Endothelial cell of umbilical vein (primary cell): ENCODE data around the gene CHMP4A. TPM values are rescaled to one million over a fixed set of nuclear protein-coding genes. Genes with fewer than 3 reads are reported as not detected.

Source experiments
- BruUV-seq: library from RNA; stranded (reverse); fragments of 400-500 nt; replicated peaks from 2 replicates; lab custom pipeline; 2021; lab: Mats Ljungman, UMichigan
- CTCF ChIA-PET: fragments of 300-600, 350-600 bp; sonication (Branson Sonifier 250); formaldehyde crosslinking; loops from one replicate; lab custom pipeline; 2021; ENCODE audit warnings: antibody characterized with exemption, inconsistent platforms; lab: Charles Lee
- POLR2A ChIA-PET: fragments of 300-600, 350-600 bp; sonication (Branson Sonifier 250); formaldehyde crosslinking; loops from one replicate; lab custom pipeline; 2021; ENCODE audit warnings: antibody characterized with exemption, inconsistent platforms; lab: Charles Lee
- DNase-seq: peaks from one replicate; pipeline ENCODE4 v3.0.0-alpha.2; 2011; ENCODE audit warnings: low read depth, low spot score
- FAIRE-seq: peaks from 2 replicates; lab custom pipeline; 2011; peaks lifted over from hg19 to GRCh38; lab: Jason Lieb, UNC
- H2AFZ ChIP-seq: 2 replicates; pipeline ENCODE4 v1.6.0; 2012; ENCODE audit warnings: low read depth, low read length, control low read depth, inconsistent platforms
- H3K27ac ChIP-seq: 2 replicates; pipeline ENCODE4 v1.5.1; 2011; ENCODE audit warnings: low read depth, mild to moderate bottlenecking, control low read depth, low read length, moderate library complexity; ENCODE audit not compliant: insufficient read depth
- H3K27me3 ChIP-seq, 2 experiments: 2 replicates each; pipeline versions ENCODE4 v1.6.0 to v1.6.1; 2011; ENCODE audit warnings: low read length in 2 of 2, mixed read lengths in 1 of 2; ENCODE audit not compliant: control insufficient read depth in 2 of 2, insufficient read depth in 2 of 2
- H3K36me3 ChIP-seq, 2 experiments: 2 replicates in 1 of 2; 3 replicates in 1 of 2; pipeline ENCODE4 v1.5.1; 2011; ENCODE audit warnings: low read length in 2 of 2, mild to moderate bottlenecking in 1 of 2, moderate library complexity in 1 of 2; ENCODE audit not compliant: control insufficient read depth in 2 of 2, insufficient read depth in 2 of 2; ENCODE audit errors: extremely low read depth in 1 of 2
- H3K4me1 ChIP-seq: 3 replicates; pipeline ENCODE4 v1.5.1; 2011; ENCODE audit warnings: mild to moderate bottlenecking, low read length; ENCODE audit not compliant: control insufficient read depth, insufficient read depth; ENCODE audit errors: extremely low read depth
- H3K4me2 ChIP-seq: 2 replicates; pipeline ENCODE4 v1.6.1; 2011; ENCODE audit warnings: low read length, control low read depth, mixed read lengths; ENCODE audit not compliant: insufficient read depth
- H3K4me3 ChIP-seq, 3 experiments: fragments of 200-600 bp in 1 of 3; sonication (generic), shearing (Covaris generic) in 1 of 3; replicated peaks in 1 of 3; 2 replicates each; pipeline ENCODE4 v1.5.1; 2011 to 2016; ENCODE audit warnings: control low read depth in 3 of 3, low read length in 3 of 3, mild to moderate bottlenecking in 2 of 3, inconsistent platforms in 1 of 3, low read depth in 1 of 3, moderate library complexity in 1 of 3; ENCODE audit not compliant: insufficient read depth in 1 of 3
- H3K79me2 ChIP-seq: 2 replicates; pipeline ENCODE4 v1.6.0; 2012; ENCODE audit warnings: low read length, inconsistent platforms; ENCODE audit not compliant: control insufficient read depth, insufficient read depth
- H3K9ac ChIP-seq: replicated peaks from 2 replicates; pipeline ENCODE3; 2011; ENCODE audit warnings: low read length, control low read depth; ENCODE audit not compliant: insufficient read depth; ENCODE audit errors: extremely low read depth
- H3K9me1 ChIP-seq: replicated peaks from 3 replicates; pipeline ENCODE4 v1.6.0; 2011; ENCODE audit warnings: mild to moderate bottlenecking, low read length; ENCODE audit not compliant: control insufficient read depth, insufficient read depth; ENCODE audit errors: extremely low read depth
- H3K9me3 ChIP-seq: replicated peaks from 2 replicates; pipeline ENCODE4 v1.5.1; 2012; ENCODE audit warnings: low read length, inconsistent platforms; ENCODE audit not compliant: control insufficient read depth, insufficient read depth
- H4K20me1 ChIP-seq: replicated peaks from 2 replicates; pipeline ENCODE3; 2011; ENCODE audit warnings: mild to moderate bottlenecking, low read length; ENCODE audit not compliant: control insufficient read depth, insufficient read depth; ENCODE audit errors: extremely low read depth
- CTCF ChIP-seq, 2 donors: IDR thresholded peaks; 1 replicate in 1 of 2; 2 replicates in 1 of 2; pipeline ENCODE4 v1.5.1; 2011; ENCODE audit warnings: low read length in 2 of 2, mild to moderate bottlenecking in 2 of 2, moderate library complexity in 2 of 2, control low read depth in 1 of 2, inconsistent platforms in 1 of 2, low read depth in 1 of 2; ENCODE audit not compliant: insufficient read depth in 1 of 2; ENCODE audit errors: extremely low read depth in 1 of 2
- EZH2 ChIP-seq: IDR thresholded peaks from 2 replicates; pipeline ENCODE4 v1.6.1; 2012; ENCODE audit warnings: borderline replicate concordance, low read depth, mild to moderate bottlenecking, moderate library complexity, low read length, inconsistent platforms; ENCODE audit not compliant: severe bottlenecking
- FOS ChIP-seq: IDR thresholded peaks from 2 replicates; pipeline ENCODE4 v1.6.1; 2011; ENCODE audit warnings: mild to moderate bottlenecking, low read length, moderate library complexity, borderline replicate concordance; ENCODE audit not compliant: insufficient read depth
- GATA2 ChIP-seq: IDR thresholded peaks from 2 replicates; pipeline ENCODE4 v1.7.0; 2011; ENCODE audit warnings: low read depth, mild to moderate bottlenecking, moderate library complexity, mixed read lengths, low read length; ENCODE audit not compliant: insufficient read length, insufficient read depth
- JUN ChIP-seq: IDR thresholded peaks from 2 replicates; pipeline ENCODE4 v1.6.1; 2011; ENCODE audit warnings: borderline replicate concordance, low read depth; ENCODE audit not compliant: insufficient read length, insufficient read depth
- MYC ChIP-seq: IDR thresholded peaks from one replicate; pipeline ENCODE4 v1.6.1; 2011; ENCODE audit warnings: mild to moderate bottlenecking, low read depth, low read length
- POLR2A ChIP-seq: IDR thresholded peaks from 2 replicates; pipeline ENCODE4 v1.6.1; 2012; ENCODE audit warnings: low read depth, mild to moderate bottlenecking, control low read depth, low read length
- POLR2AphosphoS5 ChIP-seq: IDR thresholded peaks from 2 replicates; pipeline ENCODE4 v1.6.1; 2012; ENCODE audit warnings: low read depth, mild to moderate bottlenecking, control low read depth, low read length, moderate library complexity; ENCODE audit not compliant: insufficient read depth
- dilution Hi-C: fragments of 300-500 bp; cut with MboI; formaldehyde crosslinking; loops from one replicate; pipeline ENCODE4 v1.15.0; 2019; ENCODE audit warnings: low sequenced_read_pairs; ENCODE audit not compliant: extremely low pct_ligation_motif_present
- intact Hi-C: fragments of 100-400 bp; cut with micrococcal nuclease; formaldehyde crosslinking; loops from one replicate; pipeline ENCODE4 v1.10.0; 2022
- polyA plus RNA-seq, 4 experiments: library from polyadenylated mRNA; depleted of rRNA in 3 of 4; stranded (reverse) in 3 of 4; unstranded in 1 of 4; fragments of >200 nt; gene quantifications; 2 replicates each; pipeline versions ENCODE4 v1.2.1 to v1.2.3, GENCODE V29; 2011 to 2012; ENCODE audit warnings: missing spikeins in 1 of 4
- total RNA-seq: library from RNA; stranded (reverse); gene quantifications from 2 replicates; pipeline ENCODE4 v1.2.3, GENCODE V29; 2021
- TF ChIP-seq, protein P1 (sequence below): IDR thresholded peaks from 2 replicates; pipeline ENCODE4 v1.6.1; 2011; ENCODE audit not compliant: insufficient read depth, insufficient read length

The CHMP4A gene
- total and polyA plus RNA-seq, 2 donors (not counting 3 experiments of a cell fraction or from before 2014, with no cell fraction given) = 40.9 to 46.4 TPM

DNA sequence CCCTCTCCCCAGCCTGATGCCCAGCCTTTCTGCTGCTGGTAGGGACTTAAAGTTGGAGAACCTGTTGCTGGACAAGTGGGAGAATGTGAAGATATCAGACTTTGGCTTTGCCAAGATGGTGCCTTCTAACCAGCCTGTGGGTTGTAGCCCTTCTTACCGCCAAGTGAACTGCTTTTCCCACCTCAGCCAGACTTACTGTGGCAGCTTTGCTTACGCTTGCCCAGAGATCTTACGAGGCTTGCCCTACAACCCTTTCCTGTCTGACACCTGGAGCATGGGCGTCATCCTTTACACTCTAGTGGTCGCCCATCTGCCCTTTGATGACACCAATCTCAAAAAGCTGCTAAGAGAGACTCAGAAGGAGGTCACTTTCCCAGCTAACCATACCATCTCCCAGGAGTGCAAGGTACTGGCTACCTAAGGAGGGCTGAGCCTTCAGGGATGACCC, 6.2 kb downstream of the CHMP4A start:
- no peaks in the 10 kb centered on the region for H3K4me1 ChIP-seq
- no peak overlapping the region for H2AFZ ChIP-seq
- H3K4me3 ChIP-seq = no peak overlapping the region
- no TSS peak for BruUV-seq
- no peaks in the 10 kb centered on the region for H4K20me1 ChIP-seq
- no peaks in the 10 kb centered on the region for H3K9me1 ChIP-seq
- dilution Hi-C loops = no loop called here
- no peaks in the 10 kb centered on the region for H3K27me3 ChIP-seq
- FAIRE-seq (no peak), DNase-seq (no peak)
- H3K9me3 ChIP-seq = no peaks in the 10 kb centered on the region
- ChIA-PET CTCF (interaction anchor here (0.9 kb wide), 1 partner anchor 89 kb away, joined by 3 read pairs; no protein-coding TSS in a partner anchor), POLR2A (interaction anchor here (0.5 kb wide), 1 partner anchor 10 kb away, joined by 3 read pairs; no protein-coding TSS in a partner anchor)
- no peak overlapping the region for H3K27ac ChIP-seq
- no peak overlapping the region for H3K4me2 ChIP-seq
- intact Hi-C loops = no loop called here
- TF ChIP-seq POLR2A (no peak), EZH2 (no peak)
- H3K79me2 ChIP-seq = no peaks in the 10 kb centered on the region
- H3K9ac ChIP-seq = no peak overlapping the region
- H3K36me3 ChIP-seq = peaks cover 6 to 32% of the 10 kb centered on the region in 2 experiments

- Histone ChIP-seq H3K27ac (no peak overlapping the region), H3K9me1 (no peaks in the 10 kb centered on the region), H3K4me3 (no peak overlapping the region), H3K4me1 (no peaks in the 10 kb centered on the region), H3K9me3 (no peaks in the 10 kb centered on the region), H3K27me3 (no peaks in the 10 kb centered on the region), H3K9ac (no peak overlapping the region), H3K36me3 (peaks cover 6 to 33% of the 10 kb centered on the region in 2 experiments), H3K4me2 (no peak overlapping the region), H4K20me1 (no peaks in the 10 kb centered on the region), H3K79me2 (no peaks in the 10 kb centered on the region), H2AFZ (no peak overlapping the region)
- ChIA-PET POLR2A (interaction anchor here (0.5 kb wide), 1 partner anchor 10 kb away, joined by 3 read pairs; no protein-coding TSS in a partner anchor), CTCF (interaction anchor here (0.9 to 1.0 kb wide), 2 partner anchors 10 to 90 kb away, joined by 3 read pairs; partner anchors contain the start of gene MDP1)
- FAIRE-seq = no peak
- no TSS peak for BruUV-seq
- intact Hi-C loops (no loop called here), dilution Hi-C loops (no loop called here)
- TF ChIP-seq POLR2A = no peak
- no peak for TF ChIP-seq JUN
- TF ChIP-seq MYC = no peak
- TF ChIP-seq, protein P1, sequence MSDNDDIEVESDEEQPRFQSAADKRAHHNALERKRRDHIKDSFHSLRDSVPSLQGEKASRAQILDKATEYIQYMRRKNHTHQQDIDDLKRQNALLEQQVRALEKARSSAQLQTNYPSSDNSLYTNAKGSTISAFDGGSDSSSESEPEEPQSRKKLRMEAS = no peak
- TF ChIP-seq CTCF (IDR thresholded peaks at IDR 0.05; ENCODE audit: extremely low read depth in 1 of 2, insufficient read depth in 1 of 2, low read depth in 1 of 2, low read length in 2 of 2) = no peak
- TF ChIP-seq FOS = no peak
- TF ChIP-seq EZH2 = no peak
- TF ChIP-seq POLR2AphosphoS5 = no peak
- no peak for TF ChIP-seq GATA2
- DNase-seq = no peak
Measured at GRCh38 chr14:24206260-24207103, 6.8 kb downstream of the CHMP4A start.
